Keratinocyte (primary cell): ENCODE measurements around the gene SLC2A9. TPM values are rescaled to one million over a fixed set of nuclear protein-coding genes. Genes with fewer than 3 reads are reported as not detected.

Experiments
- DNase-seq: peaks from one replicate; pipeline ENCODE4 v3.0.0-alpha.2; 2011; ENCODE audit warnings: low read depth, missing footprints, low spot score
- FAIRE-seq: peaks from 2 replicates; lab custom pipeline; 2011; peaks lifted over from hg19 to GRCh38; lab: Jason Lieb, UNC
- H2AFZ ChIP-seq: 2 replicates; pipeline ENCODE4 v1.6.0; 2012; ENCODE audit warnings: low read length, control low read depth, inconsistent platforms; ENCODE audit not compliant: control insufficient read depth
- H3K27ac ChIP-seq: 2 replicates; pipeline ENCODE4 v1.5.1; 2011; ENCODE audit warnings: low read length; ENCODE audit not compliant: control insufficient read depth, insufficient read depth
- H3K27me3 ChIP-seq: 3 replicates; pipeline ENCODE4 v1.6.0; 2011; ENCODE audit warnings: low read length; ENCODE audit not compliant: control insufficient read depth, insufficient read depth; ENCODE audit errors: extremely low read depth
- H3K36me3 ChIP-seq, 2 experiments: 2 replicates in 1 of 2; 3 replicates in 1 of 2; pipeline ENCODE4 v1.5.1; 2011; ENCODE audit warnings: low read length in 2 of 2, mild to moderate bottlenecking in 1 of 2; ENCODE audit not compliant: control insufficient read depth in 2 of 2, insufficient read depth in 2 of 2; ENCODE audit errors: extremely low read depth in 1 of 2
- H3K4me1 ChIP-seq: 3 replicates; pipeline ENCODE4 v1.5.1; 2011; ENCODE audit warnings: low read length; ENCODE audit not compliant: control insufficient read depth, insufficient read depth; ENCODE audit errors: extremely low read depth
- H3K4me2 ChIP-seq: 3 replicates; pipeline ENCODE4 v1.6.0; 2011; ENCODE audit warnings: low read depth, low read length; ENCODE audit not compliant: control insufficient read depth, insufficient read depth; ENCODE audit errors: extremely low read depth
- H3K4me3 ChIP-seq, 3 experiments: fragments of 200-600 bp in 1 of 3; sonication (generic) in 1 of 3; 2 replicates in 2 of 3; 3 replicates in 1 of 3; pipeline ENCODE4 v1.5.1; 2011 to 2016; ENCODE audit warnings: low read length in 3 of 3, mild to moderate bottlenecking in 3 of 3, control low read depth in 2 of 3, inconsistent platforms in 1 of 3, low read depth in 1 of 3, mixed read lengths in 1 of 3, mixed run types in 1 of 3, moderate library complexity in 1 of 3; ENCODE audit not compliant: control insufficient read depth in 2 of 3, insufficient read depth in 2 of 3; ENCODE audit errors: extremely low read depth in 1 of 3
- H3K79me2 ChIP-seq: 2 replicates; pipeline ENCODE4 v1.6.0; 2012; ENCODE audit warnings: low read length; ENCODE audit not compliant: control insufficient read depth, insufficient read depth
- H3K9ac ChIP-seq: 3 replicates; pipeline ENCODE4 v1.6.0; 2011; ENCODE audit warnings: low read length; ENCODE audit not compliant: control insufficient read depth, insufficient read depth; ENCODE audit errors: extremely low read depth
- H3K9me1 ChIP-seq: 3 replicates; pipeline ENCODE4 v1.6.0; 2011; ENCODE audit warnings: low read length; ENCODE audit not compliant: control insufficient read depth, insufficient read depth; ENCODE audit errors: extremely low read depth
- H3K9me3 ChIP-seq: 2 replicates; pipeline ENCODE4 v1.5.1; 2012; ENCODE audit warnings: low read depth, low read length; ENCODE audit not compliant: control insufficient read depth
- H4K20me1 ChIP-seq: 3 replicates; pipeline ENCODE4 v1.6.0; 2011; ENCODE audit warnings: low read length; ENCODE audit not compliant: control insufficient read depth, insufficient read depth; ENCODE audit errors: extremely low read depth
- EZH2 ChIP-seq: IDR thresholded peaks from one replicate; pipeline ENCODE4 v1.6.1; 2012; ENCODE audit warnings: inconsistent platforms, mild to moderate bottlenecking, low read length, moderate library complexity
- dilution Hi-C: fragments of 300-500 bp; cut with MboI; formaldehyde crosslinking; loops from one replicate; pipeline ENCODE4 v1.7.0; 2020; ENCODE audit warnings: low sequenced_read_pairs; ENCODE audit not compliant: extremely low pct_ligation_motif_present
- polyA plus RNA-seq, 5 experiments: library from polyadenylated mRNA; depleted of rRNA in 3 of 5; stranded (reverse) in 3 of 5; stranded (forward) in 1 of 5; unstranded in 1 of 5; fragments of >200 nt; gene quantifications; 1 replicate in 1 of 5; 2 replicates in 3 of 5; 3 replicates in 1 of 5; pipeline versions ENCODE4 v1.2.1 to v1.2.3, GENCODE V29; 2011 to 2012; ENCODE audit warnings: missing spikeins in 2 of 5, low read depth in 1 of 5, low replicate concordance in 1 of 5
- TF ChIP-seq, protein P1 (sequence below), 3 experiments: IDR thresholded peaks in 1 of 3; conservative IDR thresholded peaks in 1 of 3; optimal IDR thresholded peaks in 1 of 3; 2 replicates in 2 of 3; 3 replicates in 1 of 3; pipeline versions ENCODE3 to v1.5.1; 2011; ENCODE audit warnings: low read length in 3 of 3, mild to moderate bottlenecking in 3 of 3, moderate library complexity in 2 of 3, control low read depth in 1 of 3, inconsistent platforms in 1 of 3; ENCODE audit not compliant: insufficient read depth in 2 of 3; ENCODE audit errors: extremely low read depth in 1 of 3

The SLC2A9 gene
- polyA plus RNA-seq, 1 donor (not counting 4 experiments of a cell fraction or from before 2014, with no cell fraction given), result 37.3 TPM

DNA sequence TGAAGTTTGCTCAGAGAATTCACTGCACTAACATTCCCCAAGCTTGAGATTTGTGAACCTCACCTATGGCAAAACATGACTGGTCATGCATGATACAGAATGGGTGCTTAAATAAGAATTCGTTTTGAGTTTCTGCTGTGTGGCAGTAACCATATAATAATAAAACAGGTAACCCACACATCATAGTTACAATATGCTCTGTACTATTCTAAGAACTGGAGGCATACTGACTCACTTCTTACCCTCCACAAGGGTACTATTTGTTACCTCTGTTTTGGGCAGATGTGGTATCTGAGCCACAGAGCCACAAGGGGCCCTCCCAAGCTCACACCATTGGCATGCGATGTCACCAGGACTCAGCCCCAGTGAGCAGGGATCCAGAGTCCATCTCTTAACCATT is 17.6 kb downstream of the SLC2A9 start:
- Histone ChIP-seq H3K79me2 (peaks cover 54% of the 10 kb centered on the region), H3K9me3 (no peaks in the 10 kb centered on the region), H3K27ac (peak overlapping the region; percentile 57), H4K20me1 (peaks cover 23% of the 10 kb centered on the region), H2AFZ (no peak overlapping the region), H3K27me3 (no peaks in the 10 kb centered on the region), H3K4me3 (no peak overlapping the region), H3K36me3 (peaks cover 3 to 24% of the 10 kb centered on the region in 2 experiments), H3K9me1 (peaks cover 6% of the 10 kb centered on the region), H3K4me1 (peaks cover 64% of the 10 kb centered on the region), H3K9ac (no peak overlapping the region), H3K4me2 (peak overlapping the region; percentile 22)
- FAIRE-seq (peak; percentile 90), DNase-seq (peak; percentile 76)
- dilution Hi-C loops, result no loop called here
- TF ChIP-seq, protein P1, sequence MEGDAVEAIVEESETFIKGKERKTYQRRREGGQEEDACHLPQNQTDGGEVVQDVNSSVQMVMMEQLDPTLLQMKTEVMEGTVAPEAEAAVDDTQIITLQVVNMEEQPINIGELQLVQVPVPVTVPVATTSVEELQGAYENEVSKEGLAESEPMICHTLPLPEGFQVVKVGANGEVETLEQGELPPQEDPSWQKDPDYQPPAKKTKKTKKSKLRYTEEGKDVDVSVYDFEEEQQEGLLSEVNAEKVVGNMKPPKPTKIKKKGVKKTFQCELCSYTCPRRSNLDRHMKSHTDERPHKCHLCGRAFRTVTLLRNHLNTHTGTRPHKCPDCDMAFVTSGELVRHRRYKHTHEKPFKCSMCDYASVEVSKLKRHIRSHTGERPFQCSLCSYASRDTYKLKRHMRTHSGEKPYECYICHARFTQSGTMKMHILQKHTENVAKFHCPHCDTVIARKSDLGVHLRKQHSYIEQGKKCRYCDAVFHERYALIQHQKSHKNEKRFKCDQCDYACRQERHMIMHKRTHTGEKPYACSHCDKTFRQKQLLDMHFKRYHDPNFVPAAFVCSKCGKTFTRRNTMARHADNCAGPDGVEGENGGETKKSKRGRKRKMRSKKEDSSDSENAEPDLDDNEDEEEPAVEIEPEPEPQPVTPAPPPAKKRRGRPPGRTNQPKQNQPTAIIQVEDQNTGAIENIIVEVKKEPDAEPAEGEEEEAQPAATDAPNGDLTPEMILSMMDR (optimal IDR thresholded peaks at IDR 0.05 in 1 of 3, IDR thresholded peaks at IDR 0.05 in 1 of 3, conservative IDR thresholded peaks at IDR 0.05 in 1 of 3; ENCODE audit: extremely low read depth in 1 of 3, insufficient read depth in 2 of 3, low read length in 3 of 3), result peak in 1 of 3 experiments; percentile 24
- TF ChIP-seq EZH2, result no peak

DNA sequence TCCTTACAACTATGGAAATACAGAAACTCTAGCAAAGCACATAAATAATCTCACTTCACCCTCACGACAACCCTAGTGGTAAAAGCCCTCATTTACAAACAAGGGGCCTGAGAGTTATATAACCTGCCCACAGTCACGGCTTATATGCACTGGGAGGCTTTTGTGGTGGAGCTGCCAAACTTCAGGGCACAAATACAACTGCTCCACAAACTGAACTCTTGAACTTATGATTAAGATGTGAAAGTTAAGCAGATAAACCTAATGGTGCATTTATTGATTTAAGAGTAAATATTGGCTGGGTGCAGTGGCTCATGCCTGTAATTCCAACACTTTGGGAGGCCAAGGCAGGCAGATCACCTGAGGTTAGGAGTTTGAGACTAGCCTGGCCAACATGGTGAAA is 19.0 kb downstream of the SLC2A9 start:
- Histone ChIP-seq H3K9ac (no peak overlapping the region), H3K27ac (no peak overlapping the region), H3K27me3 (no peaks in the 10 kb centered on the region), H3K79me2 (peaks cover 63% of the 10 kb centered on the region), H2AFZ (no peak overlapping the region), H3K4me3 (no peak overlapping the region), H3K9me1 (peaks cover 4% of the 10 kb centered on the region), H3K9me3 (no peaks in the 10 kb centered on the region), H3K36me3 (peaks cover 3 to 24% of the 10 kb centered on the region in 2 experiments), H3K4me2 (no peak overlapping the region), H3K4me1 (peaks cover 52% of the 10 kb centered on the region), H4K20me1 (peaks cover 17% of the 10 kb centered on the region)
- dilution Hi-C loops, result no loop called here
- no peak for FAIRE-seq
- no peak for DNase-seq
- TF ChIP-seq EZH2, result no peak
- TF ChIP-seq, protein P1 (optimal IDR thresholded peaks at IDR 0.05 in 1 of 3, IDR thresholded peaks at IDR 0.05 in 1 of 3, conservative IDR thresholded peaks at IDR 0.05 in 1 of 3; ENCODE audit: extremely low read depth in 1 of 3, insufficient read depth in 2 of 3, low read length in 3 of 3), result no peak
